OCI-M2 (cell line): ENCODE results near the gene MAP4K2.

ENCODE experiments used
- DNase-seq: peaks from one replicate; lab custom pipeline; 2025; ENCODE audit not compliant: unreplicated experiment; lab: John Stamatoyannopoulos, UW

MAP4K2 gene

GRCh38 chr11:64792482-64792881 is 10.5 kb downstream of the MAP4K2 start:
- no peak for DNase-seq

GRCh38 chr11:64791781-64792291 is 11.2 kb downstream of the MAP4K2 start:
- no peak for DNase-seq

GRCh38 chr11:64790205-64791095 is 12.6 kb downstream of the MAP4K2 start:
- DNase-seq, result no peak

- no peak for DNase-seq
Observed at GRCh38 chr11:64789331-64790204, 13.4 kb downstream of the MAP4K2 start.

- no peak for DNase-seq
Observed at GRCh38 chr11:64788321-64789215, 14.4 kb downstream of the MAP4K2 start.

- no peak for DNase-seq
Observed at GRCh38 chr11:64787526-64788320, 15.3 kb downstream of the MAP4K2 start.

- DNase-seq, result no peak
Observed at GRCh38 chr11:64786308-64786707, 16.7 kb downstream of the MAP4K2 start.

GRCh38 chr11:64784813-64785581 is 18.0 kb downstream of the MAP4K2 start:
- DNase-seq, result no peak

GRCh38 chr11:64778473-64779298 is 24.3 kb downstream of the MAP4K2 start, which contains the start of gene SF1:
TSS of gene SF1 (minus strand) at chr11:64778542. CDS start at chr11:64778392, 150 bp downstream.
- peak; percentile 87 for DNase-seq

- DNase-seq, result no peak
Observed at GRCh38 chr11:64778223-64778472, 24.9 kb downstream of the MAP4K2 start.

- no peak for DNase-seq
Observed at GRCh38 chr11:64777449-64778222, 25.4 kb downstream of the MAP4K2 start.

GRCh38 chr11:64776875-64777274 is 26.1 kb downstream of the MAP4K2 start:
- no peak for DNase-seq

- DNase-seq, result no peak
Observed at GRCh38 chr11:64776425-64776824, 26.6 kb downstream of the MAP4K2 start.

GRCh38 chr11:64774144-64774543 is 28.9 kb downstream of the MAP4K2 start:
- DNase-seq, result no peak

GRCh38 chr11:64772303-64773018 is 30.6 kb downstream of the MAP4K2 start:
- no peak for DNase-seq

- no peak for DNase-seq
Observed at GRCh38 chr11:64771861-64772260, 31.2 kb downstream of the MAP4K2 start.

- no peak for DNase-seq
Observed at GRCh38 chr11:64770120-64770519, 32.9 kb downstream of the MAP4K2 start.
